Panc1 (cell line): ENCODE data around the gene CHRNE.

Experiments
- CTCF ChIP-seq: fragments of 450-650 bp; IDR thresholded peaks from 2 replicates; pipeline ENCODE4 v1.5.1; 2017; ENCODE audit warnings: mild to moderate bottlenecking
- POLR2AphosphoS5 ChIP-seq: IDR thresholded peaks from 2 replicates; pipeline ENCODE4 v1.6.1; 2012; ENCODE audit warnings: mild to moderate bottlenecking, low read depth, low read length, moderate library complexity
- REST ChIP-seq, 2 experiments: IDR thresholded peaks; 2 replicates each; pipeline ENCODE4 v1.6.1; 2011 to 2012; ENCODE audit warnings: low read depth in 2 of 2, control low read depth in 1 of 2, low read length in 1 of 2, mild to moderate bottlenecking in 1 of 2, moderate library complexity in 1 of 2; ENCODE audit not compliant: insufficient read depth in 1 of 2

- TF ChIP-seq CTCF (no peak), REST (IDR thresholded peaks at IDR 0.05; ENCODE audit: insufficient read depth in 1 of 2, low read depth in 2 of 2, low read length in 1 of 2) (no peak), POLR2AphosphoS5 (no peak)
Measured at GRCh38 chr17:4856271-4856936, 46.5 kb downstream of the CHRNE start.
